HUES64 (cell line): Measurements from ENCODE around the gene PLPP3.

Source experiments
- H3K27ac ChIP-seq: 2 replicates; pipeline ENCODE4 v1.7.0; 2013; ENCODE audit warnings: low read depth, low read length, inconsistent platforms
- H3K27me3 ChIP-seq: 2 replicates; pipeline ENCODE4 v1.6.1; 2013; ENCODE audit warnings: mild to moderate bottlenecking, low read length; ENCODE audit not compliant: insufficient read depth
- H3K36me3 ChIP-seq: 2 replicates; pipeline ENCODE4 v1.6.1; 2013; ENCODE audit warnings: mild to moderate bottlenecking, low read length; ENCODE audit not compliant: insufficient read depth
- H3K4me1 ChIP-seq: 2 replicates; pipeline ENCODE4 v1.6.1; 2013; ENCODE audit warnings: mild to moderate bottlenecking, low read length, moderate library complexity; ENCODE audit not compliant: insufficient read depth
- H3K4me3 ChIP-seq: 2 replicates; pipeline ENCODE4 v1.5.1; 2013; ENCODE audit warnings: mild to moderate bottlenecking, low read length, moderate library complexity
- H3K9ac ChIP-seq: 2 replicates; pipeline ENCODE4 v1.6.1; 2013; ENCODE audit warnings: mild to moderate bottlenecking, low read depth, low read length
- H3K9me3 ChIP-seq: 2 replicates; pipeline ENCODE4 v1.6.1; 2013; ENCODE audit warnings: low read depth, low read length; ENCODE audit not compliant: insufficient read depth
- WGBS: fragments of 150-250, 120-280 bp; methylation state at CpG from one replicate; pipeline ENCODE4 v1.1.7; 2013; ENCODE audit warnings: missing lambda C conversion rate; 5-methylcytosine and 5-hydroxymethylcytosine counted together

Gene PLPP3

DNA sequence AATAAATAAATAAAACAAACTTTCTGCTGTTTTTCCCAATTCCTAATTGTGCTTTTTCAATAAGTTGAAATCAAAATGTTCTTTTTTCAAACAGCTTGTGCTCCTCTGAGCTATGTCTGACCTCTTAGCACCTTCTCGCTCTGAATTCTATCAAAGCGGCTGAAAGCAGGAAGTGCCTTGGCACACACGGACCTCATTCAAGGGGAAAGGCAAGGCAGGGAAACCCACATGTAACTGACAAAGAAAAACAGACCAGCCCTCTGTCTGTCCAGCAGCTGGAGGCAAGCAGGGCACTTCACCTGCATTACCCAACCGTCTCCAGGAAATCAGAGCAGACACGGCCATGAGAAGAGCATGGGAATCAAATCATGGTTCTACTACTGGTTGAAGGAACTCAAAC, 56.7 kb downstream of the PLPP3 start:
- Histone ChIP-seq H3K4me1 (peaks cover 19% of the 10 kb centered on the region), H3K36me3 (peaks cover 78% of the 10 kb centered on the region), H3K27ac (no peak overlapping the region), H3K9ac (no peak overlapping the region), H3K9me3 (no peaks in the 10 kb centered on the region), H3K4me3 (no peak overlapping the region), H3K27me3 (no peaks in the 10 kb centered on the region)
- WGBS = 91% methylated on average over 5 of the region's 5 CpGs

DNA sequence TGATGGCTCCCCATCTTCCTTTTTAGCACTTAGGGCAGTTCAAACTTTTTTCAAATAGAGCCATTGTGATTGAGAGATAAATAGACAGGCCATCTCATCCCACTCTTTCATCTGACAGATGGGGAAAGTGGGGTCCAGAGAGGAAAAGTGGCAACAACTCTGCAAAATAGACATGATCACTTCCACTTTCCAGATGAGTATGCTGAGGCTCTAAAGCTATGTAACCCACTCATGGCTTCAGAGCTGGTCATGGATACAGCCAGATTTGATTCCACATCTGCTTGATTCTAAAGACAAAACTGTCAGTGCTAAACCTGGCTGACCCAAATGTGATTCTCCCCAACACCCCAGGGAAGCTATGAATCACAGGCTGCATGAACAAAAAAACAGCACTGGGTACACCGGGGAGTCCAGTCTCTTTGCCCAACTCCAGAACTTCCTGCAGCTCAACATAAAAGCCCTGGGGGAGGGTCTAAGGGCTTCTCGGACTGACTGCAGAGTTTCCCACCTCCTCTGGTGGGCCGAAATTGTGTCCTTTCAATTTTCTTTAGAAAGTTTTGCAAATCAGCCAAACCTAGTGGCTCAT, 59.3 kb downstream of the PLPP3 start:
- Histone ChIP-seq H3K27me3 (no peaks in the 10 kb centered on the region), H3K36me3 (peaks cover 77% of the 10 kb centered on the region)

DNA sequence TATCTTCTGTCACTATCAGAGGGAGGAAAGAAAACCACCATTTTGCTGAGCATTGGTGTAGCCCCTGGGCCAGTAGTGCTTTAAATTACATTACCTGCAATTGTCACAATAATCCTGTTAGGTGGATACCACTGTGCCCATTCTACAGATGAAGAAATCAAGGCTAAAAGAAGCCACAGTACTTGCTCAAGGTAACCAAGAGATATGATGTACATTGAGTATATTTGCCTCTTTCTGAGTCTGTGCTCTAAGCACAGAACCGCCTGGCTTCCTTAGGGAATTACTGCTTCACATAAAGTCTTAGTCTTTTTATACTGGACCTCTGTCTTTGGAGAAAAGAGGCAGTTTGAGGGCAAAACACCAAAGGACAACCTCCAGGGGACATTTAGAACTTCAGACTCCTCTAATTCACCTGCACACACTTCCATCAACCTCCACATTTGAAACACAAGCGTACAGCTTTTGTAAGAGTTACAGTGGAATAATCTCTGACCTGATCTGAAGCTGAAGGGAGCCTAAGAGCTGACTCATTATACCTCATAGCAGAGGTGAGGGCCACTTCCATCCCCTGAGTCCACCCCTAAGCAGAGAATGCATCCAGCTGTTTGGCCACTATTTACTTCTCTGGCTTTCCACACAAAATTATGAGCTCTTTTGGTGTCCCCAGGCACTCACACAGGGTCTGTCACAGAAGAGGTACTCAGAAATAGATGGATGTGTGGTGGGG, 61.8 kb downstream of the PLPP3 start:
- H3K4me1 ChIP-seq = peaks cover 18% of the 10 kb centered on the region
- no peaks in the 10 kb centered on the region for H3K9me3 ChIP-seq
- 91% methylated on average over 2 of the region's 2 CpGs for WGBS
- peak overlapping the region; percentile 8; the same call in 1 of the 2 replicates for H3K27ac ChIP-seq
- no peak overlapping the region for H3K4me3 ChIP-seq
- H3K36me3 ChIP-seq = peaks cover 67% of the 10 kb centered on the region
- no peak overlapping the region for H3K9ac ChIP-seq
- no peaks in the 10 kb centered on the region for H3K27me3 ChIP-seq

More for the DNA sequence above, 59.3 kb downstream of the PLPP3 start:
- H3K27ac ChIP-seq = peak overlapping the region; percentile 28; the same call in 1 of the 2 replicates
- H3K4me3 ChIP-seq = no peak overlapping the region
- no peaks in the 10 kb centered on the region for H3K9me3 ChIP-seq
- peaks cover 18% of the 10 kb centered on the region for H3K4me1 ChIP-seq
- no peak overlapping the region for H3K9ac ChIP-seq
- 81% methylated on average over 3 of the region's 3 CpGs for WGBS

DNA sequence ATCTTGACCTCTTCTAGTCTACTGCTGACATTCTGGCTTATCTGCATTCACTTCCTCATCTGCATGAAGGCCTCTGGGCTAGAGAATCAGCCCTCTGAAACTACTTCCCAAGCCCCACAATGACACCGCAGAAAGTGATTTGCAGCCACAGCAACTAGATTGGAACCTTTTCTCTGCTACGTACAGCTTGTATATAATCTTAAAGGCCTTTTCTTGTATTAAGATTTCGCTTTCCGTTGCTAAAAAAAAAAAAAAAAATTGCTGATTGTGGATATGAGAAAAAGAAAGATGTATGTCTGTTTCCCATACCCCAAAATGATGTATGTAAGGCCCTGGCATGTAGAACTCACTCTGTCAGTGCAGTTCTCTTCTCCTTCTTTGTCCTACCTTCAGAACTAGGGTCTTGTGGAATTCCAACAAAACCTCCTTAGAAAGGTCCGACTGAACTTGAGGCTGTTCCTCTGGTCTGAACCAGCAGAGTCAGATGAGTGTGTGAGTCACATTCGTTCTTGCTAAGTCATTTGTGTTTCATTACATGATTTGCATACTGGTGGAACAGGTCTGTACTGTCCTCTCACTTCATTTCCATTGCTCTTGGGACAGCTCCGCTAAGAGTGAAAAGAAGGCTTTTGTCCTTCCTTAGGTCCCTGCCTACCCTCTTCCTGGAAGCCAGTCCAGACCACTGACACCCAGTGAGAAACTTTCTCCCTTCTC, 62.7 kb downstream of the PLPP3 start:
- Histone ChIP-seq H3K36me3 (peaks cover 67% of the 10 kb centered on the region), H3K27me3 (no peaks in the 10 kb centered on the region), H3K9me3 (no peaks in the 10 kb centered on the region), H3K4me3 (no peak overlapping the region), H3K9ac (no peak overlapping the region), H3K27ac (peak overlapping the region; percentile 8; the same call in 1 of the 2 replicates), H3K4me1 (peaks cover 18% of the 10 kb centered on the region)
- 90% methylated on average over 7 of the region's 7 CpGs for WGBS

DNA sequence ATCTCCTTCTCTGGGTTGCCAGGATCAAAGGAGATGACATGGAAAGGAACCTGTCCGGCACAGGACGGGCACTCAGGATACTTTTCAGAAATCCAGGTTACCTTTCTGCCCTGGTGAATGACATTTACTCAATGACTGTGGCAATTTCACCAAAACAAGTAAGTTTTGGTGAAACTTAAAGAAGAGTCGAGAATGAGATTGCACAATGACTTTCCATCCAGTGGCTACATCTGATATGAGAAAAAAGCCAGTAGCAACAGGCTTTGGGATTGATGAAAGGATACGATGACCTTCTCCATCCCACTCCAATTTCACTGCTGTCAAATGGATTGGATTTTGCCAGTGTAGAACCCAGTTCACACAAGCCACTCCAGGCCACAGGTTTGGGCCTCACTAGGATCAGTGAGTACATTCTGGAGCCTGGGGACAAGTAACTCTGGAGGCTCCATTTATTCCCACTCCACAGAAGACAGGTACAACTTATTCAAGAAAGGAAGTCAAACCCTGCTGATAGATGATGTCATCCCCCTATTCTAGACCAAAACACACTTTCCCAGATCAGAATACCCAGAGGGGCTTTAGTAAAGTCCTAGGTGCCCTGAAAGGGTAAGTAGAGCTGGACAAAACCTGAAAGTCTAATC, 63.3 kb downstream of the PLPP3 start:
- Histone ChIP-seq H3K9ac (no peak overlapping the region), H3K4me3 (no peak overlapping the region), H3K4me1 (peaks cover 24% of the 10 kb centered on the region), H3K27me3 (no peaks in the 10 kb centered on the region), H3K36me3 (peaks cover 67% of the 10 kb centered on the region), H3K9me3 (no peaks in the 10 kb centered on the region), H3K27ac (no peak overlapping the region; the same call in 1 of the 2 replicates)
- WGBS = 96% methylated on average over 4 of the region's 4 CpGs

DNA sequence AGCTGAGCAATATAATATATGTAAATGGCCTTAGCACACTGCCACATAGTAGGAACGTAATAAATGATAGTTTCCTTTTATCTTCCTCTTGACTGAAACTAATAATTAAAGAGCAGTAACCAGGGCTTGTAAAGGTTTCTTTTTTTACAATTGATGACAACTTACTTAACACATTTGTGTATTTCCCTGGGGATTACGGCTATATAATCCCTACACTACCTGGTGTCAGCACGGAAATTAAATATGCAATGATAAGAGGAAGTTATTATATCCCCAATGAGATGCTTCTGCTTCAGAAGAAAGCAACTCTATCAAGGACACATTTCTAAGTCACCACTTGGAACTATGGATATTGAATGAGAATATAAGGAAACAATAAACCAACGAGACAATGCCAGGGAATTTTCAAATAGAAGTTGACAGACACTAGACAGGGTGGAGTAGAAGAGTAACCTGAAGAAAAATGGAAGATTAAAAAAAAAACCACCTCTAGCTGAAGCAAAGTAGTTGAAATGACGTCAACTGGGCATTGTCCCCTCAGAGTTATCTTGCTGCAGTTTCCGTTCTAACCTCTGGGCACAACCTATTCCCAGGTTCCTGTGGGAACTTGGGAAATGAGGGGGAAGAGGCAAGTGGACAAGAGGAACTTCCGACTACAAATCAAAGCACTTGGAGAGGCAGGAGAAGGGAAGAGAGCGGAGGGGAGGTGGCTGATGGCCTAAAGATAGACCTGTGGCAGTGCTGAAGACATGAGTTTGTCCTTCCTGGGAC, 66.5 kb downstream of the PLPP3 start:
- no peak overlapping the region for H3K27ac ChIP-seq
- H3K27me3 ChIP-seq = no peaks in the 10 kb centered on the region
- no peak overlapping the region for H3K4me3 ChIP-seq
- WGBS = 90% methylated on average over 6 of the region's 8 CpGs
- H3K9ac ChIP-seq = no peak overlapping the region
- H3K4me1 ChIP-seq = peaks cover 34% of the 10 kb centered on the region
- H3K36me3 ChIP-seq = peaks cover 77% of the 10 kb centered on the region
- H3K9me3 ChIP-seq = no peaks in the 10 kb centered on the region

DNA sequence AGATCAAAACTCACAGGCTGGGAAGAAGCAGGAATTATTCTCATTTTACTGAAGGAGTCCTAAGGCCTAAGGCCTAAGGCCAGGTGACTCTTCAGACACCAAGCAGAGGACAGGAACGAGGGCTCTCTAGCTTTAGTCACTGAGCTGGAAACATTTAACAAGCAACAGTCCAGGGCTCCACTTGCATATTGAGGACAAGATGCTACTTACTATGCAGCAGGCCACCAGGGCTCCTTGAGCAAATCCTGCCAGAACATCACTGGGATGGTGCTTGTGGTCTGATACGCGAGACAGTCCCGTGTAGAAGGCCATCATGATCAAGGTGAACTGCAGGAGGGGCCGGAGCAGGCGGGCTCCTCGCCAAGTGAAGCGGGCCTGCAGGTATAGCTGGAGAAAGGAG, 67.6 kb downstream of the PLPP3 start:
- peaks cover 84% of the 10 kb centered on the region for H3K36me3 ChIP-seq
- H3K9me3 ChIP-seq = no peaks in the 10 kb centered on the region
- H3K4me3 ChIP-seq = no peak overlapping the region
- H3K4me1 ChIP-seq = peaks cover 27% of the 10 kb centered on the region
- H3K27me3 ChIP-seq = no peaks in the 10 kb centered on the region
- H3K27ac ChIP-seq = no peak overlapping the region
- no peak overlapping the region for H3K9ac ChIP-seq
- WGBS = 96% methylated on average over 8 of the region's 8 CpGs

DNA sequence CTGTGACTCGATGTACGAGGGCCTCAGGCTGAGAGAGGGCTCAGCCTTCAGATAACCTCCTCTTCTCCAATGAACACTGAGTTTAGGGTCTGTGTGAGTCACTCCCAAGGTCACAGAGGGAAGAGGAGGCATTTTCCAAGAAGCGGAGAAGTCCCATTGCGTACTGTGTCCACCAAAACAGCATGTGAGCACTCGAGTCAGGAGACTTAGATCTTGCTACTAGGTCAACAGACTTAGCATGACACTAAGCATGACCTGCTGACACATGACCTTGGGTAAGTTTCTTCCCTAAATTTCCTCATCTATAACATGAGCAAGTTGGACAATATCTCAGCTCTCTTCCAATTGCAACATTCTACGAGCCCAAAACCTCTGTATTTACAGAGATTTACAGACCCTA, 68.0 kb downstream of the PLPP3 start:
- 89% methylated on average over 6 of the region's 6 CpGs for WGBS
- no peak overlapping the region for H3K27ac ChIP-seq
- no peaks in the 10 kb centered on the region for H3K9me3 ChIP-seq
- H3K36me3 ChIP-seq = peaks cover 84% of the 10 kb centered on the region
- H3K27me3 ChIP-seq = no peaks in the 10 kb centered on the region
- H3K4me3 ChIP-seq = no peak overlapping the region
- no peak overlapping the region for H3K9ac ChIP-seq
- H3K4me1 ChIP-seq = peaks cover 27% of the 10 kb centered on the region

DNA sequence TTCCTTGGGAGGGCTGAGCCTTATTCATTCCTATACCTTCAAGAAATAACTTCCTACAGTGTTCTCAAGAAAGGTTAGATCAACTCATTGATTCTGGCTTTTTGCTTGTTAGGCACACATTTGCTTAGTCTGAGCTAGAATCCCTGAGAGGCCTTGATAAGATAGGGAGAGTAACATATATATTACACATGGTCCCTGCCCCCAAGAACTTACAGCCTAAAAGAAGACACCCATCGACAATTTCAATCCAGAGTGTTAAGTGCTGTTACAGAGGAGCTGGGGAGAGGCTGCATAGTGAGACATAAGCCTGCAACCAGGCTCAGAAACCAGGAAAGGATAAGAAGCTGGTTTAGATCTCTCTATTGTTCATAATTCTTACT, 68.7 kb downstream of the PLPP3 start:
- H3K4me1 ChIP-seq = peaks cover 29% of the 10 kb centered on the region
- no CpG with 5 or more reads among the region's 1 CpG for WGBS
- peak overlapping the region; percentile 45; the same call in 1 of the 2 replicates for H3K9ac ChIP-seq

DNA sequence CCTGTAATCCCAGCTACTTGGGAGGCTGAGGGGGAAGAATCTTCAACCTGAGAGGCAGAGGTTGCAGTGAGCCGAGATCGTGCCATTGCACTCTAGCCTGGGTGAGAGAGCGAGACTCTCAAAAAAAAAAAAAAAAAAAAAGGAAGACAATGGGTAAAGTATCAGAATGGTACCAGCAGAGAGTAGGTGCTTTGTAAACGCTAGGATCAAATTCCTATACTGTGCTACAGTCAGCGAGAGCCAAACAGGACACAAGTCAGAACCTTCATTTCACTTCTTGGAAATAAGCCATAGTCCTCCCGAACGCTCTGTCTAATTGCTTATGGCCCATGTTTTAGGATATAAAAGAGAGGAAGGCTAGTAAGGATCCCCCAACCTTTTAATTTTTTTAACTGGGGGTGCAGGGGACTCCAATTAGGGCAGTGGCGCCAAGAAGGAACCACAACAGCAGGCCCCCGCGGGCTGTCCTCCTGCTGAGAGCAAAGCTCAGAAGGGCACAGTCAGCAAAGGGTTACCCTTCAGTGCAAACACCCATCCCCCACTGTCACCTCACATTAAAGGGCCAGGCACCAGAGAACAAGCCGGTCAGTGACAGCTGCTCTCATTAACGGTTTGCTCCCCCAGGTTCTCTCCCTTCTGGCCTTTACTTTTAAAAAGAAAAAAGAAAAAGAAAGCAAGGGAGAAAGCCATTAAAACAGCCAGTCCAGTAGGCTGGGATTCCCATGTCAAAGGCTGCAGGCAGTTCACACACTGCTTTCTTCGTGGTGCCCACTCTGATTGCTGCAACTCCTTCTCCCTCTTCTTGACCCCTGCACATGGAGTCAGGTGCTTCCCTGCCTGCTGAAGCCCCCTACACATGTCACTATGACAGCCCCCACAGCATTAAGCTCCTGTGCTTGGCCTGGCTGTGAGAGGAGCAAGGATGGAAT, 69.4 kb downstream of the PLPP3 start:
- Histone ChIP-seq H3K27ac (no peak overlapping the region; the same call in 1 of the 2 replicates), H3K9ac (peak overlapping the region; percentile 45; the same call in 1 of the 2 replicates), H3K4me3 (no peak overlapping the region), H3K4me1 (peaks cover 29% of the 10 kb centered on the region), H3K9me3 (no peaks in the 10 kb centered on the region), H3K27me3 (no peaks in the 10 kb centered on the region), H3K36me3 (peaks cover 90% of the 10 kb centered on the region)
- WGBS = 57% methylated on average over 12 of the region's 13 CpGs

More for the DNA sequence above, 68.7 kb downstream of the PLPP3 start:
- H3K4me3 ChIP-seq = no peak overlapping the region
- H3K9me3 ChIP-seq = no peaks in the 10 kb centered on the region
- H3K27me3 ChIP-seq = no peaks in the 10 kb centered on the region
- H3K36me3 ChIP-seq = peaks cover 85% of the 10 kb centered on the region
- H3K27ac ChIP-seq = no peak overlapping the region; the same call in 1 of the 2 replicates
